ENCODE results near the gene ASXL2.

The ASXL2 gene

DNA sequence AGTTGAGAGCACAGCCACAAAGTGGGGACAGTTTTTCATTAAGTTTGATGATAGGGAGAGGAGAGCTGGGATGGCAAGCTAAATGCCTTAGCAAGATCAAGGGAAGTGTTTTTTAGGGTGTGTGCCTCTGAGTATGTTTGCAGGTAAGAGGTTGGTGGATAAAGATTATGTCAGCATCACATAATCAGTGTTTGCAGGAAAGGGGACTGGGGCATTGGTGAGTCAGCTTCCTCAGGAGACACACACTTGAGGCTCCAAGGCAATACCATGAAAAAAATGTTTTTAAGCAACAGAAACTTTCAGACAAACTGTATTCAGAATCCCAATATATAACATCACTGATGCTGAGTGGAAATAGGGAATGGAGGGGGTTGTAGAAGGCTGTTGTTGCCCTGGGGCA is 179.5 kb downstream of the ASXL2 start:
- H3K36me3 ChIP-seq (ENCODE audit: control insufficient read depth, insufficient read depth, low read length), result no peaks in the 10 kb centered on the region
- no peak overlapping the region for H3K4ac ChIP-seq (ENCODE audit: low read depth, low read length)
- H3K27me3 ChIP-seq (ENCODE audit: insufficient read depth, low read length, poor library complexity), result no peaks in the 10 kb centered on the region
- no peaks in the 10 kb centered on the region for H3K79me2 ChIP-seq (ENCODE audit: control insufficient read depth, insufficient read depth, low read length)
- no peak overlapping the region for H2BK120ac ChIP-seq (ENCODE audit: low read depth, low read length)
- no peaks in the 10 kb centered on the region for H3K79me1 ChIP-seq (ENCODE audit: low read length)
- no peak overlapping the region for H3K18ac ChIP-seq (ENCODE audit: low read length)
- no peak overlapping the region for H2AK5ac ChIP-seq (ENCODE audit: low read length)
- H2BK5ac ChIP-seq (ENCODE audit: low read length), result no peak overlapping the region
- DNase-seq, result no peak
- no peak overlapping the region for H4K8ac ChIP-seq (ENCODE audit: low read depth, low read length)
- H3K56ac ChIP-seq (ENCODE audit: low read length), result no peak overlapping the region
- H3K4me3 ChIP-seq (ENCODE audit: low read length), result no peak overlapping the region
- no peak overlapping the region for H3K27ac ChIP-seq (ENCODE audit: low read depth, low read length)
- H3K23ac ChIP-seq (ENCODE audit: low read length), result no peak overlapping the region
- no peak overlapping the region for H3K4me2 ChIP-seq (ENCODE audit: low read length)
- no peak overlapping the region for H2BK15ac ChIP-seq (replicated peaks; ENCODE audit: low read depth)
- peaks cover 3% of the 10 kb centered on the region for H3K4me1 ChIP-seq (ENCODE audit: control insufficient read depth, low read depth, low read length)
- H3K9ac ChIP-seq (ENCODE audit: low read length), result no peak overlapping the region
- no peak overlapping the region for H4K5ac ChIP-seq (ENCODE audit: low read length)

- Histone ChIP-seq H3K79me2 (ENCODE audit: control insufficient read depth, insufficient read depth, low read length) (no peaks in the 10 kb centered on the region), H3K36me3 (ENCODE audit: control insufficient read depth, insufficient read depth, low read length) (no peaks in the 10 kb centered on the region), H3K18ac (ENCODE audit: low read length) (no peak overlapping the region), H4K5ac (ENCODE audit: low read length) (no peak overlapping the region), H3K27me3 (ENCODE audit: insufficient read depth, low read length, poor library complexity) (no peaks in the 10 kb centered on the region), H3K79me1 (ENCODE audit: low read length) (no peaks in the 10 kb centered on the region), H2BK120ac (ENCODE audit: low read depth, low read length) (no peak overlapping the region), H3K23ac (ENCODE audit: low read length) (no peak overlapping the region), H2BK15ac (replicated peaks; ENCODE audit: low read depth) (no peak overlapping the region), H3K4me2 (ENCODE audit: low read length) (peak overlapping the region; percentile 7), H3K4ac (ENCODE audit: low read depth, low read length) (no peak overlapping the region), H3K4me3 (ENCODE audit: low read length) (no peak overlapping the region), H3K4me1 (ENCODE audit: control insufficient read depth, low read depth, low read length) (peaks cover 3% of the 10 kb centered on the region), H2BK5ac (ENCODE audit: low read length) (no peak overlapping the region), H3K9ac (ENCODE audit: low read length) (no peak overlapping the region), H3K27ac (ENCODE audit: low read depth, low read length) (no peak overlapping the region), H2AK5ac (ENCODE audit: low read length) (no peak overlapping the region), H4K8ac (ENCODE audit: low read depth, low read length) (no peak overlapping the region), H3K56ac (ENCODE audit: low read length) (peak overlapping the region; percentile 9)
- WGBS (ENCODE audit: extremely low coverage, insufficient coverage, low lambda C conversion rate), result no CpG with 5 or more reads among the region's 17 CpGs
- DNase-seq, result peak; percentile 20
Measured at GRCh38 chr2:25697559-25698341, 180.5 kb downstream of the ASXL2 start.

DNA sequence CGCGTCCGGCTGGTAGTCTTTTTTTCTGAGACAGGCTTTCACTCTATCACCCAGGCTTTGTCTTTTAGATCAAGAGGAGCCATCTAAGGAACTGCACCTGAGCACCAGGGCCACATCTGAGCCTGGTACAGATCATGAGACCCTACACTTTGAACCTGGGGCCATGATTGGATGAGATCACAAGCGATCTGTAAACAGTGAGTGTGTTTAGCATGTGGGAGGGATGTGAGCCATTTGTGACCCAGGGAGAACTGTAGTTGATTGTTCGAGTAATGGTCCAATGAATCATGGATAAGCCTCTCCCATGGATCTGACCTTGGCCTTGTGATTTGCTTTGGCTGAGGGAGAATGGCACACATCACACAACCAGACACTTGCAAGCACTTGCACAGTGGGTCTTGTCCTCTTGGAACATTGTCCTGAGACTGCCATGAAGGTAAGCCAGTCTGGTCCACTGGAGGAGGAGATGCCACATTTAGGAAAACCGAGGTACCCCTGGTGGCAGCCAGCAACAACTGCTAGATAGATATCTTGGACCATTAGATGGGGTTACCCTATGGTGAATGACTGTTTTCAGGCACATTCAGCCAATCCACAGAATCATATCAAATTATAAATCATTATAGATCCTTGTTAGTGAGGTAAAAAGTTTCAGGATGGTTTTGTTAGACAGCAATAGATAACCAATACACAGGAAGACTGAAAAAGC is 185.4 kb downstream of the ASXL2 start:
- Histone ChIP-seq H4K8ac (ENCODE audit: low read depth, low read length) (no peak overlapping the region), H2BK120ac (ENCODE audit: low read depth, low read length) (no peak overlapping the region), H3K56ac (ENCODE audit: low read length) (no peak overlapping the region), H3K79me1 (ENCODE audit: low read length) (no peaks in the 10 kb centered on the region), H3K4me2 (ENCODE audit: low read length) (no peak overlapping the region), H2AK5ac (ENCODE audit: low read length) (no peak overlapping the region), H3K23ac (ENCODE audit: low read length) (no peak overlapping the region), H2BK15ac (replicated peaks; ENCODE audit: low read depth) (no peak overlapping the region), H3K4me1 (ENCODE audit: control insufficient read depth, low read depth, low read length) (peaks cover 2% of the 10 kb centered on the region), H3K27ac (ENCODE audit: low read depth, low read length) (no peak overlapping the region), H3K4me3 (ENCODE audit: low read length) (no peak overlapping the region), H4K5ac (ENCODE audit: low read length) (no peak overlapping the region), H3K79me2 (ENCODE audit: control insufficient read depth, insufficient read depth, low read length) (no peaks in the 10 kb centered on the region), H3K4ac (ENCODE audit: low read depth, low read length) (no peak overlapping the region), H2BK5ac (ENCODE audit: low read length) (no peak overlapping the region), H3K27me3 (ENCODE audit: insufficient read depth, low read length, poor library complexity) (no peaks in the 10 kb centered on the region), H3K36me3 (ENCODE audit: control insufficient read depth, insufficient read depth, low read length) (no peaks in the 10 kb centered on the region), H3K9ac (ENCODE audit: low read length) (no peak overlapping the region), H3K18ac (ENCODE audit: low read length) (no peak overlapping the region)
- no CpG with 5 or more reads among the region's 6 CpGs for WGBS (ENCODE audit: extremely low coverage, insufficient coverage, low lambda C conversion rate)
- DNase-seq, result no peak

DNA sequence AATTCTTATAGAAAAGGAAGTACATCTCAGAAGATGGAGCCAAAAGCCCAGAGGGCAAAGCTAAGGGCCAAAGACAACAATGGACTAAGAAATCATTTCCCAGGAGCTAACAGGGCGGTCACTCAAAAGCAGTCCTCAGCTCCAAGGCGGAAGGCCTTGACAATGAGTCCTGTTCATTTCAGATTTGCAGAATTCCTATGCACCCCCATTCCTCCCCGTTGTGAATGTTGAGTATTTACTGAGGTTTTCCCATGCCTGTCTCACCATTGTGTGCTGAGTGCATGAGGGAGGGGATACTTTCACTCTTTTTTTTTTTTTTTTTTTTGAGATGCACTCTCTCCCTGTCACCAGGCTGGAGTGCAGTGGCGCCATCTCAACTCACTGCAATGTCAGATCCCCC is 186.1 kb downstream of the ASXL2 start:
- H3K4me3 ChIP-seq (ENCODE audit: low read length), result no peak overlapping the region
- no peak overlapping the region for H3K4me2 ChIP-seq (ENCODE audit: low read length)
- no peak overlapping the region for H3K23ac ChIP-seq (ENCODE audit: low read length)
- H3K79me2 ChIP-seq (ENCODE audit: control insufficient read depth, insufficient read depth, low read length), result no peaks in the 10 kb centered on the region
- no peak overlapping the region for H3K9ac ChIP-seq (ENCODE audit: low read length)
- no peak overlapping the region for H2AK5ac ChIP-seq (ENCODE audit: low read length)
- peak; percentile 71 for DNase-seq
- H4K8ac ChIP-seq (ENCODE audit: low read depth, low read length), result no peak overlapping the region
- no peak overlapping the region for H4K5ac ChIP-seq (ENCODE audit: low read length)
- H2BK120ac ChIP-seq (ENCODE audit: low read depth, low read length), result no peak overlapping the region
- no peak overlapping the region for H2BK5ac ChIP-seq (ENCODE audit: low read length)
- no peaks in the 10 kb centered on the region for H3K27me3 ChIP-seq (ENCODE audit: insufficient read depth, low read length, poor library complexity)
- H3K18ac ChIP-seq (ENCODE audit: low read length), result no peak overlapping the region
- no peak overlapping the region for H3K4ac ChIP-seq (ENCODE audit: low read depth, low read length)
- H3K4me1 ChIP-seq (ENCODE audit: control insufficient read depth, low read depth, low read length), result no peaks in the 10 kb centered on the region
- H2BK15ac ChIP-seq (replicated peaks; ENCODE audit: low read depth), result no peak overlapping the region
- H3K36me3 ChIP-seq (ENCODE audit: control insufficient read depth, insufficient read depth, low read length), result no peaks in the 10 kb centered on the region
- no peak overlapping the region for H3K56ac ChIP-seq (ENCODE audit: low read length)
- no peaks in the 10 kb centered on the region for H3K79me1 ChIP-seq (ENCODE audit: low read length)
- whole genome bisulfite sequencing (ENCODE audit: extremely low coverage, insufficient coverage, low lambda C conversion rate), result no CpG with 5 or more reads among the region's 4 CpGs
- H3K27ac ChIP-seq (ENCODE audit: low read depth, low read length), result no peak overlapping the region

DNA sequence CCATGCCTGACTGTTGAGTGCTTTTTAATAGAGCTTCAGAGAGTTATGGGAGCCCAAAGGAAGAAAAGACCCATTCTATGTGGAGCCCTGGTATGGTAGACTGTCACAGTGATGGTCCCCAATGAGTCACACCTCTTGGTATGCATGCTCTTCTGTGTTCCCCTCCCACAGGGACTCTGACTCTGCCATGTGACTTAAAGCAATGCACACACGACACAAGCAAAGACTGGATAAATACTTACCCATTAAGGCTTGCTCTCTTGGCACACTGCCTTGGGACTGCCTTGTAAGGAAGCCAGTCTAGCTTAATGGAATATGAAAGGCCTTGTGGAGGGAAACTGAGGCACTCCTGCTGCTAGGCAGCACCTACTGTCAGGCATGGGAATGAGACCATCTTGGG is 188.2 kb downstream of the ASXL2 start:
- Histone ChIP-seq H2BK120ac (ENCODE audit: low read depth, low read length) (no peak overlapping the region), H3K36me3 (ENCODE audit: control insufficient read depth, insufficient read depth, low read length) (no peaks in the 10 kb centered on the region), H3K4me1 (ENCODE audit: control insufficient read depth, low read depth, low read length) (no peaks in the 10 kb centered on the region), H3K27ac (ENCODE audit: low read depth, low read length) (no peak overlapping the region), H3K23ac (ENCODE audit: low read length) (no peak overlapping the region), H4K5ac (ENCODE audit: low read length) (no peak overlapping the region), H3K4me3 (ENCODE audit: low read length) (no peak overlapping the region), H3K18ac (ENCODE audit: low read length) (no peak overlapping the region), H3K4ac (ENCODE audit: low read depth, low read length) (no peak overlapping the region), H3K27me3 (ENCODE audit: insufficient read depth, low read length, poor library complexity) (no peaks in the 10 kb centered on the region), H3K79me2 (ENCODE audit: control insufficient read depth, insufficient read depth, low read length) (no peaks in the 10 kb centered on the region), H2BK15ac (replicated peaks; ENCODE audit: low read depth) (no peak overlapping the region), H2BK5ac (ENCODE audit: low read length) (no peak overlapping the region), H2AK5ac (ENCODE audit: low read length) (no peak overlapping the region), H4K8ac (ENCODE audit: low read depth, low read length) (no peak overlapping the region), H3K9ac (ENCODE audit: low read length) (no peak overlapping the region), H3K56ac (ENCODE audit: low read length) (no peak overlapping the region), H3K4me2 (ENCODE audit: low read length) (no peak overlapping the region), H3K79me1 (ENCODE audit: low read length) (no peaks in the 10 kb centered on the region)
- peak; percentile 81 for DNase-seq
- WGBS (ENCODE audit: extremely low coverage, insufficient coverage, low lambda C conversion rate), result no CpG with 5 or more reads among the region's 1 CpG
